Stimulated activated CD4-positive, alpha-beta T cell treated with anti-CD3 and anti-CD28 coated beads, Interleukin-12 subunit alpha, Interleukin-12 subunit beta, amount 100 ng/mL, for 4 hours (primary cell): Measurements from ENCODE around the gene MED13.

Source experiments
- DNase-seq: peaks from one replicate; pipeline ENCODE4 v3.0.0-alpha.2; 2020

The MED13 gene

GRCh38 chr17:62064791-62065563 lies at the start of gene MED13:
MED13 (minus strand) TSS chr17:62065278; CDS start chr17:62065205, 73 bp downstream.
- DNase-seq: peak; percentile 44

GRCh38 chr17:62112229-62112628 lies 47.2 kb upstream of the MED13 start:
- no peak for DNase-seq

- no peak for DNase-seq
These were observed 46.6 kb upstream of the MED13 start for GRCh38 chr17:62111562-62112171.

GRCh38 chr17:62110923-62111484 lies 45.9 kb upstream of the MED13 start:
- DNase-seq: no peak

GRCh38 chr17:62109924-62110323 lies 44.8 kb upstream of the MED13 start:
- DNase-seq: no peak

- peak; percentile 21 for DNase-seq
These were observed 44.4 kb upstream of the MED13 start for GRCh38 chr17:62109378-62109902.

GRCh38 chr17:62105861-62106260 lies 40.8 kb upstream of the MED13 start:
- no peak for DNase-seq

GRCh38 chr17:62105357-62105756 lies 40.3 kb upstream of the MED13 start:
- DNase-seq: no peak

- no peak for DNase-seq
These were observed 36.4 kb upstream of the MED13 start for GRCh38 chr17:62101515-62101914.

- DNase-seq: no peak
These were observed 36.0 kb upstream of the MED13 start for GRCh38 chr17:62101090-62101489.

- DNase-seq: no peak
These were observed 35.0 kb upstream of the MED13 start for GRCh38 chr17:62100055-62100454.

- no peak for DNase-seq
These were observed 34.5 kb upstream of the MED13 start for GRCh38 chr17:62099532-62099931.

- no peak for DNase-seq
These were observed 33.6 kb upstream of the MED13 start for GRCh38 chr17:62098623-62099231.

GRCh38 chr17:62096401-62096670 lies 31.3 kb upstream of the MED13 start:
- DNase-seq: no peak

GRCh38 chr17:62094175-62094574 lies 29.1 kb upstream of the MED13 start:
- DNase-seq: no peak

- no peak for DNase-seq
These were observed 28.4 kb upstream of the MED13 start for GRCh38 chr17:62093188-62094155.

- no peak for DNase-seq
These were observed 27.7 kb upstream of the MED13 start for GRCh38 chr17:62092784-62093183.

GRCh38 chr17:62091804-62092203 lies 26.7 kb upstream of the MED13 start:
- DNase-seq: no peak

- DNase-seq: no peak
These were observed 25.8 kb upstream of the MED13 start for GRCh38 chr17:62090868-62091267.

GRCh38 chr17:62090021-62090824 lies 25.1 kb upstream of the MED13 start:
- DNase-seq: no peak

GRCh38 chr17:62089334-62089733 lies 24.3 kb upstream of the MED13 start:
- DNase-seq: no peak

- no peak for DNase-seq
These were observed 21.7 kb upstream of the MED13 start for GRCh38 chr17:62086737-62087136.
